HG02870 (cell line): ENCODE data around the gene ANKZF1.

Source experiments
- ATAC-seq: cut with Tn5 transposase; IDR thresholded peaks from one replicate; pipeline ENCODE4 v1.9.1; 2021; ENCODE audit warnings: mild to moderate bottlenecking, moderate library complexity; ENCODE audit not compliant: unreplicated experiment

The ANKZF1 gene

GRCh38 chr2:219225350-219225749, 4.3 kb upstream of the ANKZF1 start:
- no peak for ATAC-seq

GRCh38 chr2:219228041-219228910, 1.3 kb upstream of the ANKZF1 start:
- no peak for ATAC-seq

GRCh38 chr2:219228911-219229304, 698 bp upstream of the ANKZF1 start:
- no peak for ATAC-seq

DNA sequence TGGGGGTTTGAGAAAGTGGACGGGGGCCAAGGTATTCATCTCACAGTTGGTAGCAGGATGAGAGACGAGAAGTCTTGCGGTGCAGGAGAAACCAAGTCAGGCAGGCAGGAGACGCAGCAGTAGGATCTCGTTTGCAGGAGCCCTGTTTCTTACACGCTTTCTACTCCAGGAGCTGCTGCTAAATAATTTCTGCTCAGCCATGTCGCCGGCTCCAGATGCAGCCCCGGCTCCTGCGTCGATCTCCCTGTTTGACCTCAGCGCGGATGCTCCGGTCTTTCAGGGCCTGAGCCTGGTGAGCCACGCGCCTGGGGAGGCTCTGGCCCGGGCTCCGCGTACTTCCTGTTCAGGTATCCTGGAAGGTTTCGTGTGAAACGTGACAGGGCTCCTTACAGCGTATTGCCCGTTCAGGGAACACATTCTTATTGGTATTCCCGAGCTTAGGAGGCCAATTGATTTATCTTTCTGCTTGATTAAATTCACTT, 494 bp downstream of the ANKZF1 start:
- no peak for ATAC-seq

DNA sequence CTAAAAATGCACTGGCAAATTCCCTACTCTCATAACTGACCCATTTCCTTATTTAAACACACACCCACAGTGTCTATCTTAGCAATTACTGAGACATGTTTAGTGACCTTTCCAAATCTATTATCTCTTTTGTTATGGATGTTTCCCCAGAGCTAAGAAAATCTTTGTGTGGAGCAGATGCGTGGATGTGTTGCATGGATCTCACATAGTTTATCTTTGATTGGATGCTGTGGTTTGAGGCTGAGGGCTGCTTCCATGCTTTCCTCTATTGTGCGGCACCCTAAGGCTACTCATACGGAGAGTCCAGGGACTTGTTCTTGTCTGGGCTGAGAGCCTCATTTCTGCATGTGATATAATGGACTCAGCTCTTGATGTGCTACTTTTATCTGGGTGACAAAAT, 4.7 kb downstream of the ANKZF1 start:
- ATAC-seq = no peak

GRCh38 chr2:219243291-219243761, 13.7 kb downstream of the ANKZF1 start:
- no peak for ATAC-seq

GRCh38 chr2:219244789-219245147, 15.2 kb downstream of the ANKZF1 start:
- no peak for ATAC-seq

GRCh38 chr2:219245148-219245898, 15.7 kb downstream of the ANKZF1 start, which contains the start of the genes GLB1L and STK16:
Gene GLB1L (minus strand): TSS chr2:219245444. CDS start chr2:219243573, 1,871 bp downstream.
Gene STK16 (plus strand): TSS chr2:219245479. CDS start chr2:219246000, 521 bp downstream.
- peak; percentile 72 for ATAC-seq

DNA sequence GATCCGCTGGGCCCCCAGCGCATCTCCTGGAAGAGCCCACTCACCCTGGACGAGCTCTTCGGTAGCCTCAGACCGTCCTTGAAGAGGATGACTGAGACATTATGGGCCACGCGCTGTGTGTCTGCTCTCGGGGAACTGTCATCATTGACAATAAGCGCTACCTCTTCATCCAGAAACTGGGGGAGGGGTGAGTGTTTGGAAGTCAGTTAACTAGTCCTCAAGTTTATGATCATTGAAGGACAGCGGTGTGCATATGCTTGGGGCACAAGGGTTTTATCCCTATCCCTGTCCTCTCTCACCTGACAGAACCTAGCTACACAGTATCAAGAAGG, 16.3 kb downstream of the ANKZF1 start:
- ATAC-seq = no peak

GRCh38 chr2:219246559-219246958, 17.0 kb downstream of the ANKZF1 start:
- no peak for ATAC-seq

- ATAC-seq = no peak
Observed at GRCh38 chr2:219247678-219248642, 18.4 kb downstream of the ANKZF1 start.

DNA sequence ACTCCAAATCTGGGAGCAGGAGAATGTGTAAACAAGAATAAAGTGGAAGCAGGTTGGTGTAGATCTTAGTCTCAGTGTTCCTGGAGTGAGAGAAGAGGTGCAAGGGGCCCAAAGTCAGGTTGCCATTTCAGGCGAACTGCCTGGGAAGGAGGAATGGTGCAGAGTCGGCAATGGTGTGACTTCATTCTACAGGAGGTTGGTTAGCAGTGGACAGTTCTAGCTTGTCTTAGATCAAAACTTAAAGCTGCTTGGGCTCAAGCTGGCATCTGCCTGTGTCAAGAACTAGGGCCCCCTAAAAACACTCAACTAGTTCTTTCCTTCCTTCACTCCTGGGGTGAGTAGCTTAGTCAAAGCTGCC, 19.2 kb downstream of the ANKZF1 start:
- ATAC-seq = no peak

- ATAC-seq = no peak
Observed at GRCh38 chr2:219249203-219249980, 19.8 kb downstream of the ANKZF1 start.

- no peak for ATAC-seq
Observed at GRCh38 chr2:219250049-219250781, 20.6 kb downstream of the ANKZF1 start.

DNA sequence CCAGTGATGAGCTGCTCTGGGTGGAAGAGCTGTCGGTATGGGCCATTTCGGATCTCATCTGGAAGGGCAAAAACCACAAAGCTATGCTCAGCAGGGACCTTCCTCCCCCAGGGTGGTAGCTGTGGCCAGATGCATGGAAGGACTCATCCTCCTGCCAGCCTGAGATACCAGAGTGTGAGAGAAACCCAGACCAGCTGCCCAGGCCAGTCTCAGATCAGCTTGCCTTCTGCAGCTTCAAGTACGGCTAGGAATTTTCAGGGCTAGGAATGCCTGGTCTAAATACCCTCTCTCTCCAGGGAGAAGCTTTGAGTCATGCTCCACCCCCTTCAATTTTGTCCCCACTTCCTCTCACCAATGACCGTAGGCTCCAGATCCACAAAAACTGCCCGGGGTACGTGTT, 22.1 kb downstream of the ANKZF1 start:
- no peak for ATAC-seq

DNA sequence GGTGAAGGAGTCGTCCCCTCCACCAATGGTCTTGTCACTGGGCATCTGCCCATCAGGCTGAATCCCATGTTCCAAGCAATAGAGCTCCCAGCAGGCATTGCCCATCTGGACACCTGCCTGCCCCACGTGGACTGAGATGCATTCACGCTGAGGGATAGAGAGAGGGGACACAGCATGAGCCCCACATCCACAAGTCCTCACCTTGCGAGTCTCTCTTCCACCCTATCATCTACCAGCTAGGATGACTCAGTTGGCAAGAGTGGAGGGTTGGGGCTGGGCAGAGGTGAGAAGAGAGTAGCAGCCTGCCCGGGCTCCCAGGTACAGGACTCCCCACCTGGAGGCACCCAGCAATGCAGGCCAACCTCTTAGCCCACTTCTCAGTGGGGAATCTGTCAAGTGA, 22.5 kb downstream of the ANKZF1 start:
- ATAC-seq = no peak

DNA sequence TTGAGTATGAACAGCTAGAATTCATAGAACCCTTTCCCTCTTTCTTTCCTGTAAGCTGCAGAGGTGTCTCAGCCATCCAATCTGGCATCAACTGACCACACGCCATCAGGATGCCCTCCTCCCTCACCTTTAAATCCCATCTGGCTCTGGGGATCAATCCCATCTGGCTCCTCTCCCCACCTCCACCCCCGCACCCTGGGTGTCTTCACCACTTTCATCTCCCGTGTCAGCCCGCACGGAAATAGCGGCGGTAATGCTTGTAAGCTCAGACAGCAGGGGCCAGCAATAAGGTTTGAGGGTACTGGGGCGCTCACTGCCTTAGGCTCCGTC, 22.9 kb downstream of the ANKZF1 start:
- no peak for ATAC-seq

GRCh38 chr2:219252900-219253752, 23.5 kb downstream of the ANKZF1 start, which contains the start of gene TUBA4B:
Gene TUBA4B (plus strand): TSS chr2:219253243. CDS start chr2:219253408, 165 bp downstream.
- peak; percentile 20 for ATAC-seq
